ENCODE measurements around the gene LPAR2. TPM values are rescaled to one million over a fixed set of nuclear protein-coding genes. Genes with fewer than 3 reads are reported as not detected.

The LPAR2 gene
- polyA plus RNA-seq, 6 donors from 2014 or later: 6.1 to 13.0 (median 8.4) TPM

- Mint-ChIP-seq H3K27ac (peak overlapping the region in 3 of 6 donors; percentile 26 to 79 (median 74)), H3K4me1 (peaks cover 4 to 12% (median 7%) of the 10 kb centered on the region in 3 donors), H3K4me3 (peak overlapping the region in 2 of 8 donors; percentile 31 to 38), H3K27me3 (no peaks in the 10 kb centered on the region), H3K36me3 (peaks cover 6 to 17% of the 10 kb centered on the region in 2 donors), H3K9me3 (no peaks in the 10 kb centered on the region)
- ATAC-seq (ENCODE audit: low read depth in 2 of 2) (no peak), DNase-seq (no peak)
Measured at GRCh38 chr19:19649155-19649554, 21.1 kb upstream of the LPAR2 start.

GRCh38 chr19:19647037-19647835 is 19.2 kb upstream of the LPAR2 start:
- ATAC-seq (ENCODE audit: low read depth in 2 of 2): no peak
- H3K4me1 Mint-ChIP-seq: peaks cover 15 to 21% (median 16%) of the 10 kb centered on the region in 3 donors
- H3K9me3 Mint-ChIP-seq: no peaks in the 10 kb centered on the region
- peak overlapping the region in 2 of 6 donors; percentile 38 to 79 for H3K27ac Mint-ChIP-seq
- H3K36me3 Mint-ChIP-seq: peaks cover 0 to 14% of the 10 kb centered on the region in 2 donors
- DNase-seq: no peak
- no peak overlapping the region for H3K4me3 Mint-ChIP-seq
- no peaks in the 10 kb centered on the region for H3K27me3 Mint-ChIP-seq

GRCh38 chr19:19645233-19645870 is 17.3 kb upstream of the LPAR2 start:
- no peaks in the 10 kb centered on the region for H3K27me3 Mint-ChIP-seq
- ATAC-seq (ENCODE audit: low read depth in 2 of 2) (no peak), DNase-seq (no peak)
- H3K9me3 Mint-ChIP-seq: no peaks in the 10 kb centered on the region
- H3K27ac Mint-ChIP-seq: peak overlapping the region in 1 of 6 donors; percentile 27
- H3K36me3 Mint-ChIP-seq: peaks cover 0 to 14% of the 10 kb centered on the region in 2 donors
- no peak overlapping the region for H3K4me3 Mint-ChIP-seq
- peaks cover 20 to 27% (median 22%) of the 10 kb centered on the region in 3 donors for H3K4me1 Mint-ChIP-seq

GRCh38 chr19:19644054-19644388 is 16.0 kb upstream of the LPAR2 start:
- Mint-ChIP-seq H3K9me3 (no peaks in the 10 kb centered on the region), H3K27me3 (no peaks in the 10 kb centered on the region), H3K4me3 (peak overlapping the region; percentile 90 to 100 (median 100)), H3K27ac (peak overlapping the region; percentile 94 to 100 (median 98)), H3K4me1 (peaks cover 16 to 37% (median 22%) of the 10 kb centered on the region in 3 donors), H3K36me3 (peaks cover 0 to 14% of the 10 kb centered on the region in 2 donors)
- ATAC-seq (ENCODE audit: low read depth in 2 of 2) (no peak), DNase-seq (no peak)

GRCh38 chr19:19643158-19644053 is 15.4 kb upstream of the LPAR2 start, which contains the start of gene GMIP:
TSS of gene GMIP (minus strand) at chr19:19643657. CDS start at chr19:19643529, 128 bp downstream.
- H3K27me3 Mint-ChIP-seq: no peaks in the 10 kb centered on the region
- peaks cover 0 to 16% of the 10 kb centered on the region in 2 donors for H3K36me3 Mint-ChIP-seq
- H3K4me3 Mint-ChIP-seq: peak within 1 kb of the TSS; percentile 90 to 100 (median 100)
- no peaks in the 10 kb centered on the region for H3K9me3 Mint-ChIP-seq
- ATAC-seq (ENCODE audit: low read depth in 2 of 2): peak; percentile 88 to 89
- peaks cover 17 to 37% (median 22%) of the 10 kb centered on the region in 3 donors for H3K4me1 Mint-ChIP-seq
- peak; percentile 88 for DNase-seq
- H3K27ac Mint-ChIP-seq: peak within 1 kb of the TSS; percentile 94 to 100 (median 98)

GRCh38 chr19:19642506-19643157 is 14.6 kb upstream of the LPAR2 start:
- ATAC-seq (ENCODE audit: low read depth in 2 of 2): peak; percentile 3 to 8
- Mint-ChIP-seq H3K27ac (peak overlapping the region; percentile 94 to 100 (median 98)), H3K27me3 (no peaks in the 10 kb centered on the region), H3K4me3 (peak overlapping the region; percentile 90 to 100 (median 100)), H3K9me3 (no peaks in the 10 kb centered on the region), H3K36me3 (peaks cover 0 to 20% of the 10 kb centered on the region in 2 donors), H3K4me1 (peaks cover 20 to 37% (median 22%) of the 10 kb centered on the region in 3 donors)
- DNase-seq: no peak

- no peaks in the 10 kb centered on the region for H3K9me3 Mint-ChIP-seq
- no peak overlapping the region for H3K27ac Mint-ChIP-seq
- no peak for DNase-seq
- H3K36me3 Mint-ChIP-seq: peaks cover 15 to 38% of the 10 kb centered on the region in 2 donors
- ATAC-seq (ENCODE audit: low read depth in 2 of 2): no peak
- H3K27me3 Mint-ChIP-seq: no peaks in the 10 kb centered on the region
- H3K4me3 Mint-ChIP-seq: no peak overlapping the region
- H3K4me1 Mint-ChIP-seq: peaks cover 24 to 43% (median 29%) of the 10 kb centered on the region in 3 donors
Measured at GRCh38 chr19:19637523-19638251, 9.7 kb upstream of the LPAR2 start.

GRCh38 chr19:19637186-19637522 is 9.1 kb upstream of the LPAR2 start:
- DNase-seq (no peak), ATAC-seq (ENCODE audit: low read depth in 2 of 2) (no peak)
- H3K4me1 Mint-ChIP-seq: peaks cover 19 to 39% (median 24%) of the 10 kb centered on the region in 3 donors
- peaks cover 18 to 36% of the 10 kb centered on the region in 2 donors for H3K36me3 Mint-ChIP-seq
- no peak overlapping the region for H3K27ac Mint-ChIP-seq
- no peaks in the 10 kb centered on the region for H3K27me3 Mint-ChIP-seq
- no peak overlapping the region for H3K4me3 Mint-ChIP-seq
- H3K9me3 Mint-ChIP-seq: no peaks in the 10 kb centered on the region

GRCh38 chr19:19636573-19637185 is 8.7 kb upstream of the LPAR2 start:
- H3K36me3 Mint-ChIP-seq: peaks cover 18 to 36% of the 10 kb centered on the region in 2 donors
- DNase-seq (no peak), ATAC-seq (ENCODE audit: low read depth in 2 of 2) (no peak)
- no peaks in the 10 kb centered on the region for H3K27me3 Mint-ChIP-seq
- H3K9me3 Mint-ChIP-seq: no peaks in the 10 kb centered on the region
- H3K4me1 Mint-ChIP-seq: peaks cover 14 to 34% (median 20%) of the 10 kb centered on the region in 3 donors
- peak overlapping the region in 1 of 8 donors; percentile 29 for H3K4me3 Mint-ChIP-seq
- H3K27ac Mint-ChIP-seq: peak overlapping the region in 1 of 6 donors; percentile 57

GRCh38 chr19:19635313-19635702 is 7.3 kb upstream of the LPAR2 start:
- DNase-seq: no peak
- peak overlapping the region in 1 of 8 donors; percentile 47 for H3K4me3 Mint-ChIP-seq

GRCh38 chr19:19634516-19635312 is 6.7 kb upstream of the LPAR2 start:
- Mint-ChIP-seq H3K4me1 (peaks cover 8 to 34% (median 20%) of the 10 kb centered on the region in 3 donors), H3K4me3 (peak overlapping the region in 2 of 8 donors; percentile 24 to 25), H3K27ac (peak overlapping the region in 3 of 6 donors; percentile 42 to 91 (median 60)), H3K27me3 (no peaks in the 10 kb centered on the region), H3K36me3 (peaks cover 18 to 36% of the 10 kb centered on the region in 2 donors), H3K9me3 (no peaks in the 10 kb centered on the region)
- ATAC-seq (ENCODE audit: low read depth in 2 of 2): no peak
- DNase-seq: no peak

More at GRCh38 chr19:19635313-19635702, 7.3 kb upstream of the LPAR2 start:
- Mint-ChIP-seq H3K27me3 (no peaks in the 10 kb centered on the region), H3K4me1 (peaks cover 13 to 34% (median 20%) of the 10 kb centered on the region in 3 donors), H3K9me3 (no peaks in the 10 kb centered on the region), H3K27ac (peak overlapping the region in 3 of 6 donors; percentile 47 to 60 (median 51)), H3K36me3 (peaks cover 18 to 36% of the 10 kb centered on the region in 2 donors)
- ATAC-seq (ENCODE audit: low read depth in 2 of 2): no peak
